Nephron (organoid): ENCODE measurements around the gene NAA38.

ENCODE experiments used
- H3K27ac Mint-ChIP-seq, 3 experiments: 2 replicates each; pipeline ENCODE4 v1.8.0; 2020; ENCODE audit warnings: mixed read lengths in 3 of 3, mild to moderate bottlenecking in 2 of 3, moderate library complexity in 1 of 3
- H3K27me3 Mint-ChIP-seq: 2 replicates; pipeline ENCODE4 v1.8.0; 2021; ENCODE audit warnings: low read depth, mild to moderate bottlenecking, moderate library complexity, mixed read lengths
- H3K36me3 Mint-ChIP-seq: 2 replicates; pipeline ENCODE4 v1.8.0; 2020; ENCODE audit warnings: low read depth, mixed read lengths
- H3K4me1 Mint-ChIP-seq: 2 replicates; pipeline ENCODE4 v1.8.0; 2020; ENCODE audit warnings: mixed read lengths
- H3K4me3 Mint-ChIP-seq, 3 experiments: 2 replicates each; pipeline ENCODE4 v1.8.0; 2020; ENCODE audit warnings: mild to moderate bottlenecking in 3 of 3, mixed read lengths in 3 of 3, moderate library complexity in 2 of 3
- H3K9me3 Mint-ChIP-seq: 2 replicates; pipeline ENCODE4 v1.8.0; 2020; ENCODE audit warnings: mixed read lengths
- CTCF ChIP-seq, 3 experiments: fragments of 200-600 bp; sonication (generic); IDR thresholded peaks; one replicate each; pipeline ENCODE4 v1.5.0; 2021; ENCODE audit warnings: antibody characterized with exemption in 3 of 3; ENCODE audit not compliant: unreplicated experiment in 3 of 3

Gene NAA38

GRCh38 chr17:7854851-7855659 is 2.3 kb downstream of the NAA38 start, which contains the start of gene TMEM88:
TMEM88 (plus strand) TSS chr17:7855066; CDS start chr17:7855075, 9 bp downstream.
- peaks cover 44% of the 10 kb centered on the region for H3K36me3 Mint-ChIP-seq
- peaks cover 3% of the 10 kb centered on the region for H3K27me3 Mint-ChIP-seq
- peak within 1 kb of the TSS; percentile 36 to 66 (median 41) for H3K4me3 Mint-ChIP-seq
- no peak within 1 kb of the TSS for H3K27ac Mint-ChIP-seq
- no peak for TF ChIP-seq CTCF (IDR thresholded peaks at IDR 0.05; ENCODE audit: unreplicated experiment in 3 of 3)
- H3K4me1 Mint-ChIP-seq: peaks cover 5% of the 10 kb centered on the region
- H3K9me3 Mint-ChIP-seq: no peaks in the 10 kb centered on the region

GRCh38 chr17:7854078-7854777 is 3.1 kb downstream of the NAA38 start:
- H3K4me3 Mint-ChIP-seq: peak overlapping the region; percentile 36 to 66 (median 41)
- no peak overlapping the region for H3K27ac Mint-ChIP-seq
- H3K4me1 Mint-ChIP-seq: peaks cover 5% of the 10 kb centered on the region
- TF ChIP-seq CTCF (IDR thresholded peaks at IDR 0.05; ENCODE audit: unreplicated experiment in 3 of 3): no peak
- H3K27me3 Mint-ChIP-seq: peaks cover 3% of the 10 kb centered on the region
- H3K9me3 Mint-ChIP-seq: no peaks in the 10 kb centered on the region
- H3K36me3 Mint-ChIP-seq: peaks cover 50% of the 10 kb centered on the region

GRCh38 chr17:7853691-7854038 is 3.7 kb downstream of the NAA38 start:
- Mint-ChIP-seq H3K4me1 (peaks cover 5% of the 10 kb centered on the region), H3K4me3 (peak overlapping the region; percentile 36 to 66 (median 41)), H3K27me3 (peaks cover 3% of the 10 kb centered on the region), H3K9me3 (no peaks in the 10 kb centered on the region), H3K27ac (no peak overlapping the region), H3K36me3 (peaks cover 49% of the 10 kb centered on the region)
- TF ChIP-seq CTCF (IDR thresholded peaks at IDR 0.05; ENCODE audit: unreplicated experiment in 3 of 3): no peak

- Mint-ChIP-seq H3K36me3 (peaks cover 49% of the 10 kb centered on the region), H3K4me3 (no peak overlapping the region), H3K27ac (no peak overlapping the region), H3K27me3 (peaks cover 3% of the 10 kb centered on the region), H3K9me3 (no peaks in the 10 kb centered on the region), H3K4me1 (peaks cover 5% of the 10 kb centered on the region)
- no peak for TF ChIP-seq CTCF (IDR thresholded peaks at IDR 0.05; ENCODE audit: unreplicated experiment in 3 of 3)
Observed at GRCh38 chr17:7852919-7853690, 4.3 kb downstream of the NAA38 start.

GRCh38 chr17:7852262-7852670 is 5.1 kb downstream of the NAA38 start:
- peaks cover 3% of the 10 kb centered on the region for H3K27me3 Mint-ChIP-seq
- H3K27ac Mint-ChIP-seq: no peak overlapping the region
- H3K4me1 Mint-ChIP-seq: peaks cover 5% of the 10 kb centered on the region
- TF ChIP-seq CTCF (IDR thresholded peaks at IDR 0.05; ENCODE audit: unreplicated experiment in 3 of 3): no peak
- H3K36me3 Mint-ChIP-seq: peaks cover 50% of the 10 kb centered on the region
- no peaks in the 10 kb centered on the region for H3K9me3 Mint-ChIP-seq
- H3K4me3 Mint-ChIP-seq: no peak overlapping the region
